GM18505 (cell line): ENCODE results near the gene TSPAN18.

Source experiments
- ATAC-seq: cut with Tn5 transposase; IDR thresholded peaks from one replicate; pipeline ENCODE4 v1.9.1; 2021; ENCODE audit not compliant: unreplicated experiment
- POLR2A ChIP-seq: IDR thresholded peaks from 4 replicates; pipeline ENCODE4 v1.6.1; 2011; ENCODE audit warnings: borderline replicate concordance; ENCODE audit not compliant: insufficient read depth, insufficient read length; ENCODE audit errors: extremely low read depth

The TSPAN18 gene

DNA sequence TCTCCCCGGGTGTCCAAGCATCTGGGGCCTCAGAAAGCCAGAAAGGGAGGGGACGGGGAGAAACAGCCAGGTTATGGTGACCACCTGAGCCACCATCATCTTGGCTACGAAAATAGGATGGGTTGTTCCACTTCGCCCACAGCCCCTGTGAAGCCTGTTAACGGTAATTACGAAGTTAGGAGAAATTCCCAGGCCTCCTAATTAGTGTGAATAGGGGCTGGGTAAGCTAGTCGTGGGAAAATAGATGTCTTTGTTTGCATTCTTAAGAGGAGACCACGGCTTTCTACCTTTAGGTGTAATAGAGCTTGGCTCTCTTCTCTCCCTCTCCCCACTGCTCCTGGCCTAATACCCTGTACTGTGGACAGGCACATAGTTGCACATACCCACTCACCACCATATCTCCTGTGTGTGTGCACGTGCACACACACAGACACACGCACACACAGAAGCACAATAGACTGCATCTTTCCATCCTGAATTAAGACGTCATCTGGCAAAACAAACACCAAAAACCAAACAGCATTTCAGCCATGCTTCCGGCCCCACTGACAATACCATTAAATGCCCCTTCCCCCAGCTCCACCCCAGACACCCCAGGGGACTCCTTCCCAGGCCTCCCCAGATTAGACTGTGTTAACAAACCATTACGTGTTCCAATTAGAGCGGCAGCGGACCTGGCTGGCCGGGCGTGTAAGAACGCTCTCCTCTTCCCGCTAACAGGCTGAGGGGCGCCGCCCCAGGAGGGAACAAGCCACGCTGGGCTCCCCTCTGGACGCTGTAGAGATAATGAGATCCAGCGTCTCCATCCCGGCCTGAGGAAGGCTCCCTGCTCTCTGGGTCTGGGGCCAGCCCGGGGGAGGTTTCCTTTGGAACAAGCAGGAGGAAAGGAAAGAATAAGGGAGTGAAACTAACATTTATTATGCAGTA lies 151.1 kb downstream of the TSPAN18 start:
- TF ChIP-seq POLR2A, result no peak
- ATAC-seq, result no peak

DNA sequence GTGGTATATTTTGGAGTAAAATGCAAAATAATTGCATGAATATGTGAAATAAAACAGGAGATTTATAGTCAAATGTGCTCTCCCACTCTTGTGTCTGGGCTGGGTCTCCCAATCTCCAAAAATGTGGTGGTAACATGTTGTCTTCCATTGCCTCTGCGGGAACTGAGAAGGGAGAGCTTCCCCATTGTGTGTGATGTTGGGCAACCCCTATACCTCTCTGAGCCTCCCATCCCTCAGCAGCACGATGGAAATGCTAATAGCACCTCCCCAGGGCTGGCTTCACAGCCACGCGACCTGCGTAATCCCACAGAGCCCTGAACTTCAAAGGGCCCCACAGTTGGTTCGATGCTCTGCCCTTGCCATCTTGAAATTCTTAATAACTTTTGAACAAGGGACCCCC lies 151.9 kb downstream of the TSPAN18 start:
- ATAC-seq, result no peak
- TF ChIP-seq POLR2A, result no peak

DNA sequence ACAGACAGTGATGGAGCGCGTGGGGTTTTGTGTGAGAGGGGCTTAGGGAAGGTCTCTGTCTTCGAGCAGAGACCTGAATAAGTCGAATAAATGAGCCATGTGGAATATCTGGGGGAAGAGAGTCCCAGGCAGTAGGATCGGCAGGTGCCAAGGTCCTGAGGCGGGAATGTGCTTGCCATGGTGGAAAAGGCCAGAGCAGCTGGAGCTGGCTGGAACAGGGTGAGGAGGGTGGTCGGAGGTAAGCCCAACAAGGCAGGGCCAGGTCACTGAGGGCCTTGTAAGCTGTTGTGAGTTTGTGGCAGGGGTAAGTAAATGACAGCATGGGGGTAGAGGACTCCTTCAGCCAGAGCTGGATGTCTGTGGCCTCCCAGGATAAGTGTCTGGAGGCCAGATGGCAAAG lies 152.7 kb downstream of the TSPAN18 start:
- no peak for TF ChIP-seq POLR2A
- no peak for ATAC-seq

DNA sequence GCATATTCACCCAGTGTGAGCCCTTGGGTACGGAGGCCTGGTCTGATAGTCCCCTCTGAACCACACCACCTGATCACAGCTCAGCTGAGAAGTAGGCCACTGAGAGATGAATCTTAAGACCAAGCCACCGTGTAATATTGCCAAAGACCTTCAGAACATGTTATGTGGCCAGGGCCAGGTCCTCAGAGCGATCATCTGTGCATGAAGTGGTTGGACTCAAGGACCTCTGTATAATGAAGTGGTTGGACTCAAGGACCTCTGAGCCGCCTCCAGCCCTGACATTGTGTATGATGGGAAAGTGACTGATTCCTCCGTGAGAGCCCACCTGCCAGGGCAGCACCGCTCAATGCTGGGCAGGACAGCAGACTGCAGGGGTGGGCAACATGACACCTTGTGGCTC lies 153.7 kb downstream of the TSPAN18 start:
- no peak for TF ChIP-seq POLR2A
- ATAC-seq, result no peak

DNA sequence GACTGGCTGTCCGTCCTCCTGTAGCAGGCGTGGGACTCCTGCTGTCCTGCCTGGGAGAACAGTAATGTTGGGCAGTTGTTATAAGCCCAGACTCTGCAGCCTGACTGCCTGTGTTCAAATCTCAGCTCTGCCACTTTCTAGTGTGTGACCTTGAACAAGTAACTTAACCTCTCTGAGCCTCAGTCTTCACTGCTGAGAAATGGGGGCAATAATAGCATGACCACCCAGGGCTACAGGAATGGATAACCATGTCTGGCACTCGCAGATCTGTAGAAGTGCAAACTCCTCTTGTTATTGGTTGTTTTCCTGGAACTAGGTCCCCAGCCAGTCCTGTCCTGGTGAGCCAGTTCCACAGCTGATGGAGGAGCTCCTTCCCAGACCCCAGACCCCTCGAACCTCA lies 154.2 kb downstream of the TSPAN18 start:
- no peak for TF ChIP-seq POLR2A
- ATAC-seq, result no peak

DNA sequence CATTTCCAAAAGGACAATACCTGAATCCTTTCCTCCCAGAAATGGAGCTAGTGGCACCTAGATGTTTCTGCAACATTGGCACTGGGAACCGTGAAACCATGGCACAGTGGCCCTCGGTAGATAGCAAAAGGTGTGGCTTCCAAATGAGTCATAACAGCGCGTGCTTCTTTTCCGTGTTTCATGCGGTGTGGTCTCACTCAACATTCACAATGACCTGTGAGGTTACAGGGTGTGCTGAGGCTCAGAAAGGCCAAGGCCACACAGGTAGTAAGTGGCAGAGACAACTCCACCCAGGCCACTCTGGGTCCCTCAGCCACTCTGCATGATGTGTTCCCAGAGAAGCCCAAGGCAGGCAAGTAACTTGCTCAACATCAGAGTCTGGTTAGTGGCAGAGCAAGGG lies 156.5 kb downstream of the TSPAN18 start:
- TF ChIP-seq POLR2A, result no peak

DNA sequence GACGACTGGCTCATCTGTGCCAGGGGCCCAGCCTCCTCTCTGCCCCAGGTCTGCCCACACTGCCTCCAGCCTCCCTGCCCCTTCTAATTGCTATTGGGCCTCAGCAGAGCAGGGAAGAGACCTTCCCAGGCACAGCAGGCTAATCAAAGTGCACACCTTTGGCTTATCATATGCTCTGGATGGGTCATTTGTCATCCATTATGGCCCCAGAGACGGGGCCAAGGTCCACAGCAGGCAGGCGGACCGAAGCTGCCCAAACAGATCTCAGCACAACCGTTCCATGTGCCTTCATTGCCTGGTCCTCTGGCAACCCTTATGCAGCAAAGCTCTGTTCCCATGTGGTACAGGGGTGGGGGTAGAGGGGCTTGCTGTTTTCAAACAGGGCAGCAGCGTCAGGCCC lies 157.3 kb downstream of the TSPAN18 start:
- no peak for TF ChIP-seq POLR2A
- no peak for ATAC-seq

More for the DNA sequence above, 156.5 kb downstream of the TSPAN18 start:
- ATAC-seq, result no peak

DNA sequence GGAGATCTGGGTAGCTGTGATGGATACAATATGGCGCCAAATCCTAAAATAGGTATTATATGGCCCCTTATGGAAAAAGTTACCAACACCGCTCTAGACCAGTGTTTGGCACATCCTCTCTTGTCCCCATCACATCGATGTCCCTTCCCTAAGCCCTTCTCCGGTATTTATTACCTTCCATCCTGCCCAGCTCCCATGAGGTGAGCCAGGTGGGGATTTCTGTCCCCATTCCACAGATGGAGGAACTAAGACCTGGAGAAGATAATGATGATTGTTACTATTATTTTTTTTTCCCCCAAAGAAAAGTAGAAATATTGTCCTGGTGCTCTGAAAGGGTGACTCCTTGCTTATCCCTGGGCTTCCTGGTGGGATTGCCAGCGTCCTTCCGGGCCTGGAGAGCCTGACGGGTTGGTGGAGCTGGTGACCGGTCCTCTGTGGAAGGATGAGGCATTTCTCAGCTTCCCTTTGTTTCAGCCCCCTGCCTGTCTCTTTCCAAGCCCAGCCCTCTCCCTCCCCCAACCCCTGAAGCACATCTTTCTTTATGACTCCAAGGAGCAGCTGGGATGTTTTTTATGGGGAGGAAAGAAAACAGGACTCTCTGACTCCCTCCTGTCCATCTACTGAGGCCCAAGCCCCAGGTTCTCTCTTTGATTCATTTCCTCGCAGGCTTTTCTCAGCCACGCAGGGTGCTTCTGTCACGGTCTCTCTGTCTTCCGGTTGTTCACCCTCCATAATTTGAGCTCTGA lies 158.5 kb downstream of the TSPAN18 start:
- TF ChIP-seq POLR2A, result no peak
- no peak for ATAC-seq

DNA sequence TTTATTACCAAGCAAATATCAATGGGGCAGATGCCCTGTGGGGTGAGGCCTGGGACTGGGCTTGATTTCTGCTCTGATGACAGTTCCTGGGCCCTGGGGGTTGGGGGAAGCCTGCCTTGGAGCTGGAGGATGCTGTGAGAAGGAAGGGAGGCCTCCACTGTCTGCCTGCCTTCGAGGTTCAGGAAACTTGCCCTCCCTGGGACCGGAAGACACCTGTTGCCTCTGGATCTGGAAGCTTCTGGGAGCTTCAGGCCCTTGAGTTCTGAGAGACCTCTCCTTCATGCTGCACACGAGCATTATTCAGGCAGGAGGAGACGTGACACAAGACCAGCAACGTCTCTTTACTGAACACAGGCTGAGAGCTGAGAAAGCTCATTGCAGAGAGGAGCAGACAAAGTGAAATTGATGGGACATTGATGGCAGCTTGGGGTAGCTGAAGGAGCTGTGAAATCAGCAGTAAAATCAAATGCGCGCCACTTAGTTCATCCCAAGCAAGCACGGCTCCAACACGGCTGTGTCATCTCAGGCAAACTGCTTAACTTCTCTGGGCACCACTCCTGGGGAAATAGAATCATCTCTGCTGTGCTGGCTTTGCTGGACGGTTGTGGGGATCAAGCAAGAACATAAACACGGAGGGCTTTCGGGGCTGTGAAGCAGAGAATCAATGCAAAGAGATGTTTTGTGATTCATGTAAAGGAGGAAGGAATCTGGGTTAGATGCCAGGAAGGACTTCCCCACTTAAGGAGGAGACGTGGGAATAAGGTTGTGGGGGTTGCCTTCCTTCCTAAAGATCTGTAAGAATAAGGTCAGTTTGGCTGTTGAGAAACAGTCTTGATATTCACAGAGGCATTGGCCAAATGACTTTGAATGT lies 159.4 kb downstream of the TSPAN18 start:
- TF ChIP-seq POLR2A, result no peak
- ATAC-seq, result no peak

DNA sequence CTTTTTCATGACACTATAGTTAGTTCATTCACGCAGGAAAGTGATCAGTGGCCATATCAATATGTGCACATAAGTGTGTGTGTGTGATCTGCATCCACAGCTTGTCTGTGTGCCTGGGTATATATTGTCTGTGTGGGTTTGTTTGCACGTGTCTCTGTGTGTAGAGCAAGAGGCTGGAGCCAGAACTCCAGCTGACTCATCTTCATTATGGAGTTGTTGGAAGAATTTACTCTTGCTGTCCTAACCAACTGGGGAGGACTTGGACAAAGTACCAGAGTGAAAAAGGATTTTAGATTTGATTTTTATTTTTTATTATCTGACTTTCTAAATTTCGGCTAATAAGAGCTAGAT lies 160.0 kb downstream of the TSPAN18 start:
- no peak for TF ChIP-seq POLR2A
- no peak for ATAC-seq

DNA sequence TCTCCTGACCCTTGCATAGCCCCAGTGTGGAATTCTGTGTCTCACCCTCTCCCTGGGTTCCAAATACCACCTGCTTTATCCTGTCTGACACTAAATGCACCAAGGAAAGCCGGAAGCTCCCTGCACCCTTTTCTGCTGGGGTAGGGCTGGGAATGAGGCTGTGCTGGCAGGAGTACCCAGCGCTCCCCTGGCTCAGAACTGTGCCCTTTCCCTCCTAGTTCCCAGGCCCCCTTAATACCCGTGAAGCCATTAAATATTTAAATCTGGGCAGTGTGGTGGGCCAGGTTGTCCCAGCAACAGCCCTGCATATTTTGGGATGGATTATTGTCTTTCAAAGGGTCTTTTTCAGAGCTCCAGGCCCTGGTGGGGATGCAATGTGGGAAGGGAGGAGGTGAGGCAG lies 160.9 kb downstream of the TSPAN18 start:
- no peak for TF ChIP-seq POLR2A
- no peak for ATAC-seq

DNA sequence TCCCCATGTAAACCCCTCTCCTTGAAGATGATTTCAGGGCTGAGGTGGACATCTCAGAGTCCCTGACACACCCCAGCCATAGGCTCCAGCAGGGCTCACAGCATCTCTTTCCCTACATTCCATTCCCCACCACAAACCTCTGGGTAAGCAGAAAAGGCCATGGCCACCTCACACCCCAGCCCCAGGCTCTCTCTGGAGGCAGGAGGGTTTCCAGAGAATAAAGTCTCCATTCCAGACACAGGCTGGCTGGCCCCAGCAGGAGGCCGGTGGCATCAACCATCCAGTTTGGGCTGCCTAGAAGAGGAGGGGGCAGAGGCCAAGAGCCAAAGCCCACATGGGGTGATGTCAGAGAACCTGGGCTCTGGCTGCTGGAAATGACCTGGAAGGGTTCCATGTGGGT lies 162.5 kb downstream of the TSPAN18 start:
- TF ChIP-seq POLR2A, result no peak
- ATAC-seq, result no peak

DNA sequence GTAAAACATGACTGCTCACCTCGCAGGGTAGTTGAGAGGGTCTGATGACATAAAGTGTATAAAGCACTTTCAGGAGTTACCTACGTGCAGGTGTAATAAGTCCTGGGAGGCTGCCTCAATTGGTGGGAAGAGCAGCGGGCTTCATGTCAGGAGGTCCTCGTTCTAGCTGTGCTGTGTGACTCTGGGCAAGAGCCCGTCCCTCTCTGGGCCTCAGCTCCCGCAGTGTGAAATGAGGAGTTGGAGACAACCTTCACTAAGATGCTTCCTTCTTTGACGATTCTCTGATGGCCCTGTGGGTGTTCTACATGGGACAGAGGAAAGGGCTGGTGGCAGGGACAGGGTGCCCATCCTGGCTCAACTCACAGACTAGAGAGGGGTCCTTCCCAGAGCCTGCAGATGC lies 166.1 kb downstream of the TSPAN18 start:
- ATAC-seq, result no peak
- TF ChIP-seq POLR2A, result no peak
